ENCODE data around the gene SLFN12.

SLFN12 gene

GRCh38 chr17:35453171-35453570 is 20.9 kb upstream of the SLFN12 start:
- no peaks in the 10 kb centered on the region for H3K4me1 ChIP-seq (ENCODE audit: insufficient read depth, insufficient read length)
- H3K4me3 ChIP-seq (ENCODE audit: insufficient read length, low read depth) = no peak overlapping the region
- no peaks in the 10 kb centered on the region for H3K36me3 ChIP-seq (ENCODE audit: insufficient read depth, insufficient read length, low read length)
- TF ChIP-seq YY1 (IDR thresholded peaks at IDR 0.05; ENCODE audit: insufficient read depth, insufficient read length) = no peak
- TF ChIP-seq ZNF274 (IDR thresholded peaks at IDR 0.05; ENCODE audit: low read depth, low read length) = no peak
- TF ChIP-seq SUZ12 (IDR thresholded peaks at IDR 0.05; ENCODE audit: extremely low read depth, insufficient read depth, insufficient read length) = no peak
- H3K9ac ChIP-seq (ENCODE audit: insufficient read length, low read depth) = no peak overlapping the region
- DNase-seq (ENCODE audit: low read depth, low spot score) = no peak
- H3K27me3 ChIP-seq (ENCODE audit: insufficient read depth, insufficient read length) = peaks cover 20% of the 10 kb centered on the region
- H3K9me3 ChIP-seq (ENCODE audit: insufficient read depth, low read length) = no peaks in the 10 kb centered on the region

DNA sequence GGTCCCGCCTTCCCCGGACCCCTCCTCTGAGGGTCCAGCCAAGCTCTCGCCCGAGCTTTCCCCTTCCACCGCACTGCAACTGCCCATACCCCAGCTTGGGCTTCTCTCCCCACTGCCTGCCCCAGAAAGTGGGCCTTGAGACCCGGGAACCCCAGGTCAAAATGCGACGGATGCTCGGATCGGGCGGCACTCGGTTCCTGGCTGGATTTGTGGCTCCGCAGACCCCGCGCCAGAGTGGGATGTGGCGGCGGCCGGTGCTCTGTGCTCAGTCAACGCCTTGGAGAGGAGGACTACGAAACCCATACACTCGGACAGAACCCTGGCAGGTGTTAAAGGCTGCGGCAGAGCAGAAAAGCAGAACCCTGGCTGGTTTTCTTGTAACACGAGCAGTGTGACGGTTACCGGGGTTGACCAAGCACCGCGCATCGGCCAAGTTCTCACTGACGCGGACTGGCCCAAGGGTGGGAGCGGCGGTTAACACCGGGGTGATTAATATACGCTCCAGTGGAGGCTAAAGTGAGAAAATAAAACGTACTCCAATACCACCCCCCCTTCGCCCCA is 17.2 kb upstream of the SLFN12 start:
- H3K27me3 ChIP-seq (ENCODE audit: insufficient read depth, insufficient read length) = peaks cover 20% of the 10 kb centered on the region
- no peaks in the 10 kb centered on the region for H3K9me3 ChIP-seq (ENCODE audit: insufficient read depth, low read length)
- H3K4me1 ChIP-seq (ENCODE audit: insufficient read depth, insufficient read length) = no peaks in the 10 kb centered on the region
- no peak for DNase-seq (ENCODE audit: low read depth, low spot score)
- H3K36me3 ChIP-seq (ENCODE audit: insufficient read depth, insufficient read length, low read length) = peaks cover 13% of the 10 kb centered on the region
- peak overlapping the region; percentile 51 for H3K4me3 ChIP-seq (ENCODE audit: insufficient read length, low read depth)
- TF ChIP-seq SUZ12 (IDR thresholded peaks at IDR 0.05; ENCODE audit: extremely low read depth, insufficient read depth, insufficient read length) (no peak), ZNF274 (IDR thresholded peaks at IDR 0.05; ENCODE audit: low read depth, low read length) (no peak), YY1 (IDR thresholded peaks at IDR 0.05; ENCODE audit: insufficient read depth, insufficient read length) (no peak)
- peak overlapping the region; percentile 64 for H3K9ac ChIP-seq (ENCODE audit: insufficient read length, low read depth)

DNA sequence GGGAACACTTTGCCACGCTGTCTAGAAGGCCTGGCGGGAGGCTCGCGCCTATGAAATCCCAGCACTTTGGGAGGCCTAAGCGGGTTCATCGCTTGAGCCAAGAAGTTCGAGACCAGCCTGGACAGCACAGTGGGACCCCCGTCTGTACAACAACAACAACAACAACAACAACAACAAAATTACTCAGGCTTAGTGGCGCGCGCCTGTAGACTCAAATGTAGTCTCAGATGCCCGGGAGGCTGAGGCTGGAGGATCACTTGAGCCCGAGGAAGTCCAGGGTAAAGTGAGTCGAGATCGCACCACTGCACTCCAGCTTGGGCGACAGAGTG is 16.6 kb upstream of the SLFN12 start:
- H3K9ac ChIP-seq (ENCODE audit: insufficient read length, low read depth) = no peak overlapping the region
- H3K4me1 ChIP-seq (ENCODE audit: insufficient read depth, insufficient read length) = no peaks in the 10 kb centered on the region
- no peak for TF ChIP-seq ZNF274 (IDR thresholded peaks at IDR 0.05; ENCODE audit: low read depth, low read length)
- TF ChIP-seq YY1 (IDR thresholded peaks at IDR 0.05; ENCODE audit: insufficient read depth, insufficient read length) = no peak
- TF ChIP-seq SUZ12 (IDR thresholded peaks at IDR 0.05; ENCODE audit: extremely low read depth, insufficient read depth, insufficient read length) = no peak
- peaks cover 13% of the 10 kb centered on the region for H3K36me3 ChIP-seq (ENCODE audit: insufficient read depth, insufficient read length, low read length)
- H3K4me3 ChIP-seq (ENCODE audit: insufficient read length, low read depth) = peak overlapping the region; percentile 64
- H3K9me3 ChIP-seq (ENCODE audit: insufficient read depth, low read length) = no peaks in the 10 kb centered on the region
- peaks cover 20% of the 10 kb centered on the region for H3K27me3 ChIP-seq (ENCODE audit: insufficient read depth, insufficient read length)
- no peak for DNase-seq (ENCODE audit: low read depth, low spot score)

GRCh38 chr17:35448214-35448898 is 16.1 kb upstream of the SLFN12 start, which contains the start of gene SLFN13:
Gene SLFN13 (minus strand): TSS chr17:35448766. CDS start chr17:35445680, 3,086 bp downstream.
- Histone ChIP-seq H3K36me3 (ENCODE audit: insufficient read depth, insufficient read length, low read length) (peaks cover 15% of the 10 kb centered on the region), H3K27me3 (ENCODE audit: insufficient read depth, insufficient read length) (peaks cover 20% of the 10 kb centered on the region), H3K9me3 (ENCODE audit: insufficient read depth, low read length) (no peaks in the 10 kb centered on the region), H3K4me1 (ENCODE audit: insufficient read depth, insufficient read length) (no peaks in the 10 kb centered on the region), H3K4me3 (ENCODE audit: insufficient read length, low read depth) (peak within 1 kb of the TSS; percentile 64), H3K9ac (ENCODE audit: insufficient read length, low read depth) (peak within 1 kb of the TSS; percentile 78)
- DNase-seq (ENCODE audit: low read depth, low spot score) = peak; percentile 58
- no peak for TF ChIP-seq SUZ12 (IDR thresholded peaks at IDR 0.05; ENCODE audit: extremely low read depth, insufficient read depth, insufficient read length)

- peaks cover 20% of the 10 kb centered on the region for H3K27me3 ChIP-seq (ENCODE audit: insufficient read depth, insufficient read length)
- no peak overlapping the region for H3K9ac ChIP-seq (ENCODE audit: insufficient read length, low read depth)
- H3K9me3 ChIP-seq (ENCODE audit: insufficient read depth, low read length) = no peaks in the 10 kb centered on the region
- no peaks in the 10 kb centered on the region for H3K4me1 ChIP-seq (ENCODE audit: insufficient read depth, insufficient read length)
- peak overlapping the region; percentile 21 for H3K4me3 ChIP-seq (ENCODE audit: insufficient read length, low read depth)
- H3K36me3 ChIP-seq (ENCODE audit: insufficient read depth, insufficient read length, low read length) = peaks cover 17% of the 10 kb centered on the region
- no peak for DNase-seq (ENCODE audit: low read depth, low spot score)
- TF ChIP-seq ZNF274 (IDR thresholded peaks at IDR 0.05; ENCODE audit: low read depth, low read length) (no peak), YY1 (IDR thresholded peaks at IDR 0.05; ENCODE audit: insufficient read depth, insufficient read length) (no peak), SUZ12 (IDR thresholded peaks at IDR 0.05; ENCODE audit: extremely low read depth, insufficient read depth, insufficient read length) (no peak)
These were observed 15.2 kb upstream of the SLFN12 start for GRCh38 chr17:35447499-35447898.

DNA sequence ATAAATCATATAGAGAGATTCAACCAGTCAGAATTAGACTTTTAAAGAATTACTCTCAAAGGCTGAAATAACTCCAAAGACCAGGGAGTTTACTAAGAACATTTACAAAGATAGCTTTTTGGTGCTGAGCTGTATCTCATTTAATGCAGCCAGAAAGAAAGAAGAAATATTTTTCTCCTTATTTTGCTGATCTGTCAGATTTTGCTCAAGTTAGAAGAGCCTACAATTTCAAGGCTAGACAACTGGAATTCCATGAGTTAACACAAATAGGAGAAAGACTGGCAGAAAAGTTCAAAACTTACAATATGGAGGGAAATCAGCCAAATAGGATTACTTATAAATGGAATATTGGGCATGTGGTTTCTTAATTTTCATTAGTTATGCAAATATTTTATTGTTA is 6.1 kb upstream of the SLFN12 start:
- no peak for DNase-seq (ENCODE audit: low read depth, low spot score)
- Histone ChIP-seq H3K9ac (ENCODE audit: insufficient read length, low read depth) (no peak overlapping the region), H3K4me1 (ENCODE audit: insufficient read depth, insufficient read length) (no peaks in the 10 kb centered on the region), H3K27me3 (ENCODE audit: insufficient read depth, insufficient read length) (no peaks in the 10 kb centered on the region), H3K9me3 (ENCODE audit: insufficient read depth, low read length) (peaks cover 19% of the 10 kb centered on the region; the same call in 1 of the 2 replicates), H3K4me3 (ENCODE audit: insufficient read length, low read depth) (no peak overlapping the region), H3K36me3 (ENCODE audit: insufficient read depth, insufficient read length, low read length) (peaks cover 3% of the 10 kb centered on the region)
- TF ChIP-seq SUZ12 (IDR thresholded peaks at IDR 0.05; ENCODE audit: extremely low read depth, insufficient read depth, insufficient read length) = no peak
- TF ChIP-seq YY1 (IDR thresholded peaks at IDR 0.05; ENCODE audit: insufficient read depth, insufficient read length) = no peak
- no peak for TF ChIP-seq ZNF274 (IDR thresholded peaks at IDR 0.05; ENCODE audit: low read depth, low read length)

DNA sequence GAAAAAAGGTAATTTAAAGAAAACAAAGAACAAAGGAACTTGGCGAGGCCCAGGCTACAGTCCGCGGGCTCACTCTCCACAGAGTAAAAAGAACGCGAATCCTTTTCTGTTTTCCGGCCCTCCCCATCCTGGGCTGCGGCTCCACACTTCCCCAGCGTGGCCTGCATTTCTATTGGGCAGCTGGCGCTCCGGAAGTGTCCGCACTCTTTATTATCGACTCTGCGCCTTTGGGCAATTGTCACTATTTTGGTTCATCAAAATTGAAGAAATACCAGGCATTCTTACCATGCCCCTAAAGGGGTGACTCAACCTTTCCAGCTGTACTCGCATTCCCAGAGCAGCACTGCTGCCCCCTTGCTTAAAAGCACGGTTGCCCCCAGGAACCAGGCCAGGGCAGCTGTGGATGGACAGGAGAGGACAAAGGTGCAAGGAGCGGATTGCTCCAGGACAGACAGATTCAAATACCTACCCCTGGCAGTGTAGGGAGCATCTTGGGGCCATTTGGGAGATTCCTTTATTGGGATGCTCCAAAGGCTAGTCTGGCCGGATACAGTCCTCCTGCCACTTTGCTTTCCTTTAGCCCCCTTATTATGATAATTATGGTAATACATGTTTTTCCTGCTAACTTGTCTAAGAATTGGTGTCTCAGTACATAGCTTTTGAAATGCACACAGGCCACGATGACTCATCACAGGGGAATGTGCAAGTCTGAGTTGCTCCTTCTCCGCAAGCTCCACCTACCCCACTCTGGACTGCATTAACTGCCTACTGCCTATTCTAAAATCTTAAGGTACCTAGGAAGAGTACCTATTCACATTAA is 985 bp upstream of the SLFN12 start:
- H3K9ac ChIP-seq (ENCODE audit: insufficient read length, low read depth) = no peak overlapping the region

More for the DNA sequence above, 985 bp upstream of the SLFN12 start:
- TF ChIP-seq YY1 (IDR thresholded peaks at IDR 0.05; ENCODE audit: insufficient read depth, insufficient read length) (no peak), SUZ12 (IDR thresholded peaks at IDR 0.05; ENCODE audit: extremely low read depth, insufficient read depth, insufficient read length) (no peak), ZNF274 (IDR thresholded peaks at IDR 0.05; ENCODE audit: low read depth, low read length) (no peak)
- DNase-seq (ENCODE audit: low read depth, low spot score) = peak; percentile 80
- no peak overlapping the region for H3K4me3 ChIP-seq (ENCODE audit: insufficient read length, low read depth)
- no peaks in the 10 kb centered on the region for H3K4me1 ChIP-seq (ENCODE audit: insufficient read depth, insufficient read length)
- H3K9me3 ChIP-seq (ENCODE audit: insufficient read depth, low read length) = peaks cover 44% of the 10 kb centered on the region; the same call in 1 of the 2 replicates
- H3K36me3 ChIP-seq (ENCODE audit: insufficient read depth, insufficient read length, low read length) = no peaks in the 10 kb centered on the region
- H3K27me3 ChIP-seq (ENCODE audit: insufficient read depth, insufficient read length) = no peaks in the 10 kb centered on the region
